ENCODE measurements around the gene SLC16A10. TPM values are rescaled to one million over a fixed set of nuclear protein-coding genes. Genes with fewer than 3 reads are reported as not detected.

The SLC16A10 gene
- total RNA-seq, 3 donors from 2014 or later, result 1.4 to 6.0 (median 3.8) TPM

GRCh38 chr6:111105578-111105977, 18.3 kb downstream of the SLC16A10 start:
- ATAC-seq, result peak; percentile 96
- H3K9me3 ChIP-seq, result peaks cover 6% of the 10 kb centered on the region
- no peak for TF ChIP-seq CTCF (IDR thresholded peaks at IDR 0.05)

GRCh38 chr6:111107589-111107988, 20.3 kb downstream of the SLC16A10 start:
- ATAC-seq (no peak), DNase-seq (no peak)
- Histone ChIP-seq H3K9me3 (peaks cover 6% of the 10 kb centered on the region), H3K4me1 (ENCODE audit: low read depth) (peaks cover 12% of the 10 kb centered on the region), H3K4me3 (no peak overlapping the region), H3K36me3 (ENCODE audit: low read depth) (no peaks in the 10 kb centered on the region)
- intact Hi-C loops (cut with DNase I, micrococcal nuclease), result no loop called here
- no peak for TF ChIP-seq CTCF (IDR thresholded peaks at IDR 0.05)

More at GRCh38 chr6:111105578-111105977, 18.3 kb downstream of the SLC16A10 start:
- DNase-seq, result peak; percentile 91 to 97 (median 93)
- no peaks in the 10 kb centered on the region for H3K36me3 ChIP-seq (ENCODE audit: low read depth)
- H3K4me1 ChIP-seq (ENCODE audit: low read depth), result peaks cover 13% of the 10 kb centered on the region
- no peak overlapping the region for H3K4me3 ChIP-seq
- intact Hi-C loops (cut with DNase I, micrococcal nuclease), result no loop called here

- H3K4me3 ChIP-seq, result no peak overlapping the region
- no peak for DNase-seq
- TF ChIP-seq CTCF (IDR thresholded peaks at IDR 0.05), result no peak
- no peak for ATAC-seq
- peaks cover 8% of the 10 kb centered on the region for H3K4me1 ChIP-seq (ENCODE audit: low read depth)
- H3K36me3 ChIP-seq (ENCODE audit: low read depth), result no peaks in the 10 kb centered on the region
- intact Hi-C loops (cut with DNase I, micrococcal nuclease), result no loop called here
- H3K9me3 ChIP-seq, result peaks cover 6% of the 10 kb centered on the region
These were observed 22.7 kb downstream of the SLC16A10 start for GRCh38 chr6:111110036-111110435.

- Histone ChIP-seq H3K36me3 (ENCODE audit: low read depth) (no peaks in the 10 kb centered on the region), H3K4me1 (ENCODE audit: low read depth) (no peaks in the 10 kb centered on the region), H3K9me3 (no peaks in the 10 kb centered on the region), H3K4me3 (no peak overlapping the region)
- peak; percentile 40 for ATAC-seq
- DNase-seq, result no peak
- intact Hi-C loops (cut with DNase I, micrococcal nuclease), result no loop called here
- no peak for TF ChIP-seq CTCF (IDR thresholded peaks at IDR 0.05)
These were observed 26.2 kb downstream of the SLC16A10 start for GRCh38 chr6:111113336-111114086.

- no peak for TF ChIP-seq CTCF (IDR thresholded peaks at IDR 0.05)
- DNase-seq (no peak), ATAC-seq (no peak)
- intact Hi-C loops (cut with DNase I, micrococcal nuclease), result no loop called here
- Histone ChIP-seq H3K4me1 (ENCODE audit: low read depth) (no peaks in the 10 kb centered on the region), H3K9me3 (no peaks in the 10 kb centered on the region), H3K4me3 (no peak overlapping the region), H3K36me3 (ENCODE audit: low read depth) (no peaks in the 10 kb centered on the region)
These were observed 26.8 kb downstream of the SLC16A10 start for GRCh38 chr6:111114087-111114443.
